Fibroblast of lung (primary cell): ENCODE data around the gene SREBF1. TPM values are rescaled to one million over a fixed set of nuclear protein-coding genes. Genes with fewer than 3 reads are reported as not detected.

Experiments
- DNase-seq, 2 donors: peaks; one replicate each; pipeline versions ENCODE4 v3.0.0 to v3.0.0-alpha.2; 2010; ENCODE audit warnings: low read depth in 2 of 2
- H2AFZ ChIP-seq: 2 replicates; pipeline ENCODE4 v1.5.1; 2012; ENCODE audit warnings: low read length, control low read depth, inconsistent platforms
- H3K27ac ChIP-seq: 2 replicates; pipeline ENCODE4 v1.5.1; 2011; ENCODE audit warnings: low read length, control low read depth; ENCODE audit not compliant: insufficient read depth
- H3K27me3 ChIP-seq: 2 replicates; pipeline ENCODE4 v1.5.1; 2011; ENCODE audit warnings: mild to moderate bottlenecking, low read length; ENCODE audit not compliant: control insufficient read depth, insufficient read depth
- H3K36me3 ChIP-seq: 2 replicates; pipeline ENCODE4 v1.5.1; 2011; ENCODE audit warnings: low read length; ENCODE audit not compliant: control insufficient read depth, insufficient read depth
- H3K4me1 ChIP-seq: 2 replicates; pipeline ENCODE4 v1.5.1; 2011; ENCODE audit warnings: low read length; ENCODE audit not compliant: control insufficient read depth, insufficient read depth; ENCODE audit errors: extremely low read depth
- H3K4me2 ChIP-seq: 2 replicates; pipeline ENCODE4 v1.5.1; 2011; ENCODE audit warnings: low read length, control low read depth; ENCODE audit not compliant: insufficient read depth; ENCODE audit errors: extremely low read depth
- H3K4me3 ChIP-seq, 4 experiments: fragments of 200-600 bp in 1 of 4; sonication (generic) in 1 of 4; replicated peaks in 1 of 4; 2 replicates each; pipeline ENCODE4 v1.5.1; 2011 to 2016; ENCODE audit warnings: low read length in 4 of 4, low read depth in 3 of 4, mild to moderate bottlenecking in 3 of 4, control low read depth in 2 of 4, inconsistent platforms in 1 of 4, mixed read lengths in 1 of 4; ENCODE audit not compliant: insufficient read depth in 1 of 4; ENCODE audit errors: control extremely low read depth in 1 of 4
- H3K79me2 ChIP-seq: 2 replicates; pipeline ENCODE4 v1.5.1; 2012; ENCODE audit warnings: mild to moderate bottlenecking, low read length, inconsistent platforms; ENCODE audit not compliant: control insufficient read depth, insufficient read depth
- H3K9ac ChIP-seq: 2 replicates; pipeline ENCODE4 v1.5.1; 2011; ENCODE audit warnings: mild to moderate bottlenecking, low read length, control low read depth; ENCODE audit not compliant: insufficient read depth
- H3K9me3 ChIP-seq: 2 replicates; pipeline ENCODE4 v1.5.1; 2012; ENCODE audit warnings: low read depth, low read length; ENCODE audit not compliant: control insufficient read depth, insufficient read depth
- H4K20me1 ChIP-seq: 2 replicates; pipeline ENCODE4 v1.5.1; 2011; ENCODE audit warnings: low read length; ENCODE audit not compliant: control insufficient read depth, insufficient read depth; ENCODE audit errors: extremely low read depth
- EZH2 ChIP-seq: IDR thresholded peaks from 2 replicates; pipeline ENCODE4 v1.5.1; 2012; ENCODE audit warnings: low read length, control low read depth, mild to moderate bottlenecking; ENCODE audit errors: missing control alignments
- polyA plus RNA-seq, 2 donors: library from polyadenylated mRNA; depleted of rRNA in 1 of 2; stranded (reverse) in 1 of 2; unstranded in 1 of 2; fragments of >200 nt; gene quantifications; 2 replicates each; pipeline ENCODE4 v1.2.1, GENCODE V29; 2011 to 2012; ENCODE audit warnings: missing spikeins in 1 of 2
- total RNA-seq: library from RNA; depleted of rRNA; stranded (reverse); fragments of >200 nt; gene quantifications from 2 replicates; pipeline ENCODE4 v1.2.1, GENCODE V29; 2014
- TF ChIP-seq, protein P1 (sequence below), 2 donors: IDR thresholded peaks in 1 of 2; conservative IDR thresholded peaks in 1 of 2; 1 replicate in 1 of 2; 2 replicates in 1 of 2; pipeline ENCODE4 v1.5.1; 2011 to 2012; ENCODE audit warnings: low read length in 2 of 2, control low read depth in 1 of 2, inconsistent platforms in 1 of 2, low read depth in 1 of 2, mild to moderate bottlenecking in 1 of 2

SREBF1 gene
- total and polyA plus RNA-seq, 2 donors (not counting 1 experiment from before 2014, with no cell fraction given), result 29.7 to 77.6 TPM

- H3K27ac ChIP-seq, result no peak overlapping the region
- no peaks in the 10 kb centered on the region for H3K27me3 ChIP-seq
- TF ChIP-seq EZH2, result no peak
- H3K4me2 ChIP-seq, result no peak overlapping the region
- no peaks in the 10 kb centered on the region for H3K9me3 ChIP-seq
- peaks cover 4% of the 10 kb centered on the region for H3K79me2 ChIP-seq
- peaks cover 2% of the 10 kb centered on the region for H3K36me3 ChIP-seq
- H3K4me3 ChIP-seq, result no peak overlapping the region
- H2AFZ ChIP-seq, result no peak overlapping the region
- DNase-seq, result peak in 1 of 2 donors; percentile 44
- H3K9ac ChIP-seq, result no peak overlapping the region
- H3K4me1 ChIP-seq, result no peaks in the 10 kb centered on the region
- no peaks in the 10 kb centered on the region for H4K20me1 ChIP-seq
Measured at GRCh38 chr17:17763136-17763535, 73.7 kb downstream of the SREBF1 start.

GRCh38 chr17:17762744-17763105 is 74.1 kb downstream of the SREBF1 start:
- Histone ChIP-seq H3K27me3 (no peaks in the 10 kb centered on the region), H3K79me2 (peaks cover 2% of the 10 kb centered on the region), H3K36me3 (peaks cover 2% of the 10 kb centered on the region), H3K9ac (no peak overlapping the region), H2AFZ (no peak overlapping the region), H3K4me3 (no peak overlapping the region), H4K20me1 (no peaks in the 10 kb centered on the region), H3K27ac (no peak overlapping the region), H3K4me2 (no peak overlapping the region), H3K4me1 (no peaks in the 10 kb centered on the region), H3K9me3 (no peaks in the 10 kb centered on the region)
- no peak for DNase-seq
- TF ChIP-seq EZH2, result no peak
- TF ChIP-seq, protein P1, sequence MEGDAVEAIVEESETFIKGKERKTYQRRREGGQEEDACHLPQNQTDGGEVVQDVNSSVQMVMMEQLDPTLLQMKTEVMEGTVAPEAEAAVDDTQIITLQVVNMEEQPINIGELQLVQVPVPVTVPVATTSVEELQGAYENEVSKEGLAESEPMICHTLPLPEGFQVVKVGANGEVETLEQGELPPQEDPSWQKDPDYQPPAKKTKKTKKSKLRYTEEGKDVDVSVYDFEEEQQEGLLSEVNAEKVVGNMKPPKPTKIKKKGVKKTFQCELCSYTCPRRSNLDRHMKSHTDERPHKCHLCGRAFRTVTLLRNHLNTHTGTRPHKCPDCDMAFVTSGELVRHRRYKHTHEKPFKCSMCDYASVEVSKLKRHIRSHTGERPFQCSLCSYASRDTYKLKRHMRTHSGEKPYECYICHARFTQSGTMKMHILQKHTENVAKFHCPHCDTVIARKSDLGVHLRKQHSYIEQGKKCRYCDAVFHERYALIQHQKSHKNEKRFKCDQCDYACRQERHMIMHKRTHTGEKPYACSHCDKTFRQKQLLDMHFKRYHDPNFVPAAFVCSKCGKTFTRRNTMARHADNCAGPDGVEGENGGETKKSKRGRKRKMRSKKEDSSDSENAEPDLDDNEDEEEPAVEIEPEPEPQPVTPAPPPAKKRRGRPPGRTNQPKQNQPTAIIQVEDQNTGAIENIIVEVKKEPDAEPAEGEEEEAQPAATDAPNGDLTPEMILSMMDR (conservative IDR thresholded peaks at IDR 0.05 in 1 of 2, IDR thresholded peaks at IDR 0.05 in 1 of 2; ENCODE audit: low read depth in 1 of 2, low read length in 2 of 2), result no peak

Other genes with a start within 250 kb of the SREBF1 start
- 17.5 and 18.0 TPM in 2 replicates for gene PEMT, start 245.3 kb downstream of the SREBF1 start, total RNA-seq
- 18.2 and 18.6 TPM in 2 replicates for gene PEMT, start 245.3 kb downstream of the SREBF1 start, polyA plus RNA-seq
- gene RAI1, start 155.5 kb downstream of the SREBF1 start, total RNA-seq, result 4.1 and 6.6 TPM in 2 replicates
- 2.1 TPM in 2 replicates for gene RAI1, start 155.5 kb downstream of the SREBF1 start, polyA plus RNA-seq
- gene TOM1L2, start 135.4 kb upstream of the SREBF1 start, total RNA-seq, result 15.7 and 33.9 TPM in 2 replicates
- 35.9 and 47.4 TPM in 2 replicates for gene TOM1L2, start 135.4 kb upstream of the SREBF1 start, polyA plus RNA-seq
- gene DRC3, start 135.9 kb upstream of the SREBF1 start, total RNA-seq, result 0.26 and 0.33 TPM in 2 replicates
- 0.27 and 0.37 TPM in 2 replicates for gene DRC3, start 135.9 kb upstream of the SREBF1 start, polyA plus RNA-seq
- gene ATPAF2, start 202.2 kb upstream of the SREBF1 start, total RNA-seq, result 10.3 and 12.6 TPM in 2 replicates
- 11.6 and 14.7 TPM in 2 replicates for gene ATPAF2, start 202.2 kb upstream of the SREBF1 start, polyA plus RNA-seq
- gene GID4, start 202.4 kb upstream of the SREBF1 start, total RNA-seq, result 7.2 and 10.2 TPM in 2 replicates
- gene GID4, start 202.4 kb upstream of the SREBF1 start, polyA plus RNA-seq, result 9.0 TPM in 2 replicates